ENCODE results near the gene ERCC1.
A peak's percentile ranks its signal among the peaks of the same experiment; 100 is the strongest.
"Not testable (repeated sequence)": the region's sequence is repeated elsewhere in the genome, so short reads cannot be mapped to it uniquely, and the experiment has no call there.

The ERCC1 gene

DNA sequence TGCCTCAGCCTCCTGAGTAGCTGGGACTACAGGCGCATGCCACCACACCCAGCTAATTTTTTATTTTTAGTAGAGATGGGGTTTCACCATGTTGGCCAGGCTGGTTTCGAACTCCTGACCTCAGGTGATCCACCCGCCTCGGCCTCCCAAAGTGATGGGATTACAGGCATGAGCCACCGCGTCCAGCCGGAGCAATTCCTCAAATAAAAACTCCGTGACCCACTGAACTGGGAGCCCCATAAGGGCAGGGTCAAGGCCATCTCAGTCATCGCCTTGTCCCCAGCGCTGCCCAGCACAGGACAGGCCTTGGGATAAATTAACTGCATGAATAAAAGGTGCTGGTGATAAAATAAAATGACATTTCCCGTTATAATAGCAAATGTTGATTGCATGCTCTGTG lies 6.2 kb upstream of the ERCC1 start:
- DNase-seq (ENCODE audit: low read depth), result not testable (repeated sequence)

DNA sequence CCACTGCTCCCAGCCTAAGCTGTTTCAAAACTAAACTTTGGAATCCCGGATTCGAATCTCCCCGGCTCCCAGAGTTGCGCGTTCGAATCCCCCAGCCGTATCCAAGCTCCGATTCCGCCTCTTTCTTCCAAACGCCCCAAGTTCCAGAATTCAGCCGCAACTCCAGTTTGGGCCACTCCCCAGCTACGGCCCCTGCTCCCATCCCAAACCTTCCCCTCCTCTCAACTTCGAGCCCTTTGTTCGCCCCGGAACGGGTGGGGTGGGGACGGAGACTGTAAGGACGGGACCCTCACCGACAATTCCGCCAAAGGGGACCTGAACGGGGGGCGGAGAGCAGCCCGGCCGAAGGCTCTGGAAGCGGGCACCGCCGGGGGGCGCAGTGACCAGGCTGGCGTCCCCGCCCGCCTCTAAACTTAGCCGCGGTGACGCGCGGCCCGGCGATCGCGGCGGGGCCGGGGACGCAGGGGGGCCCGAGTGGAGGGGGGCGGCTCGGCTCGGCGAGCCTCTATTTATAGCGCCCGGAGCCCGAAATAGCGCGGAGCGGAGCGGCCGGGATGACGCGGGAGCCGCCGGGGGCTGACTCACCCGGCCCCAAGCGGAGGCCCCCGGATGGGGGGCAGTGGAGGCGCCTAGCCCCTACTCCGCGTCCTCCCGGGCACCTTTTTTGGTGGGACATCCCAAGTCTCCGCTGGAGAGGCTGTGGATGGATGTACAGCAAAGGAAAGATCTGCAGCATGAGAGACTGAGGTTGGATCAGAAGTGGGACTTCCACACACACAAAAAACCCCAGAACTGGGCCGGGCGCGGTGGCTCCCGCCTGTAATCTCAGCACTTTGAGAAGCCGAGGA lies 4.9 kb upstream of the ERCC1 start:
- no peak for DNase-seq (ENCODE audit: low read depth)

DNA sequence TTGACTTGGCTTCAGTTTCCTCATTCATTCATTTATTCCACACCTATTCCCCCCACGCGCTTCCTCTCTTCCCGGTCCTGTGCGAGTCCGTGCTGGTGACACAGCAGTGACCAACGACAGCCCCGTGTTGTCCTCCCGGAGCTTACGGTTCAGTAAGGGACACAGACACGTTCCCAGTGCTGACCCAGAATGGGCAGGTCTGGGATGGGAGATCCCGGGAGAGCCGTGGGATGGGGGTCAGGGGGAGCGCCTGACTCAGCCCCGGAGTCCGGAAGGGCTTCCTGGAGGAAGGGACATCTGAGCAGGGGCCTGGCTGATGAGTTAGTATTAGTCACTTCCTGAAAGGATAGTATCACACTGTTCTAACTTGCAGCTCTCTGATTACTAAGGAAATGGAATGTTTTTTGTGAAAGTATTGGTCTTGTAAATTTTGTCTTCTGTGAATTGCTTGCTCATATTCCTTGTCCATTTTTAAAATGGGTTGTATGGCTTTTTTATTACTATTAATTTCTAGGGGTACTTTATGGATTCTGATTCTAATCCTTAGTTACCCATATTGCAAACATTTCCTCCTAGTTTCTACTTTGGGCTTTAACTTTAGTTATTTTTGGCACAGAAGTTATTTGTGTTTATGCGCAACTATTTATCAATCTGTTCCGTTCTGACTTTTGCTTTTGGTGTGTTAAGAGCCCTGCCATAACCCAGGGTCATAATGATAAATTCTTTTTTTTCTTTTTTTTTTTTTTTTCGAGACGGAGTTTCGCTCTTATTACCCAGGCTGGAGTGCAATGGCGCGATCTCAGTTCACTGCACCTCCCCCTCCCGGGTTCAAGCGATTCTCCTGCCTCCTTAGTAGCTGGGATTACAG lies 708 bp upstream of the ERCC1 start:
- DNase-seq (ENCODE audit: low read depth), result peak; percentile 70

DNA sequence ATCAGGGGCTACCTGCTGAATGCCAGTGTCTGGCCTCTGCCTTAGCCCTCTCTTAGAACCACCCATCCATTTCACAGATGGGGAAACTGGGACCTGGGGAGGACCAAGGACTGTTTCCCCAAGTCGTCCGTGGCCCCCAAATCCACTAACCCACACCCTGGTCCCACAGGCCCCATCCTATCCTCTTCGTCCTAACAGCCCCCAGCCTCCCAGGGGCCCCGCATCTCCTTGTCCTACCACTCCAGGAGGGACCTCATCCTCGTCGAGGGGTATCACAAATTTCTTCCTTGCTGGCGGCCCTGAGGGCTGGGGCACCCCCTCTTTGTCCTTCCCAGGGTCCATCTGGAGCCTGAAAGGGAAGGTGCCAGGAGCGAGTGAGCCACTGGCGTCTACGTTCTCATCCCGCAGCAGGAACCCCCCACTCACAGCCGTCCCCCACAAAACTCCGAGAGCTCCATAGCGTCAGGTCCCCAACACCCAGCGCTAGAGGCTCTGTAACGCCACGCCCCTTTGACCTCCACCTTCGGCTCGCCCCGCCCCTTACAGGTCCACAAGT lies 606 bp downstream of the ERCC1 start:
- no peak for DNase-seq (ENCODE audit: low read depth)

DNA sequence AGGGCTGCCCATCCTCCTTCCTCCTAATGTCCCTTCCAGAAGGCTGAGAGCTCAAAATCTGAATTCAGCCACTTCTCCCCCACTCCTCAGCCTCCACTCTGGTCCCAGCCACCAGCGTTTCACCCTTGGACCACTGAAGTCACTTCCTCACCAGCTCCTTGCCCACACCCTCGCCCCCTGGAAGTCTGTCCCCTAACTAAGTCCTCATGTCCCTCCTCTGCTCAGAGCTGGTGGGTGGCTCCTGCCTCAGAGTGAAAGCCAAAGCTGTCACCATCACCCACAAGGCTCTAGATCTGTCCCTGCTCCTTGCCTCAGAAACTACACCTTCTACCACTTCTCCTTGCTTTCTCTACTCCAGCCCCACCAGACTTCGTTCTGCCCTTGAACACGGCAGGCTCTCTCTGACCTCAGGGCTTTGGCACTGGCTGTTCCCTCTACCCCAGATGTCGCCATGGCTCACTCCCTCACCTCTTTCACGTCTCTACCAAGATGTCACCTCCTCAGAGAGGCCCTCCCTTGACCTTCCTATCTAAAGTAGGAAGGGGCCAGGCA lies 1.7 kb downstream of the ERCC1 start:
- no peak for DNase-seq (ENCODE audit: low read depth)

DNA sequence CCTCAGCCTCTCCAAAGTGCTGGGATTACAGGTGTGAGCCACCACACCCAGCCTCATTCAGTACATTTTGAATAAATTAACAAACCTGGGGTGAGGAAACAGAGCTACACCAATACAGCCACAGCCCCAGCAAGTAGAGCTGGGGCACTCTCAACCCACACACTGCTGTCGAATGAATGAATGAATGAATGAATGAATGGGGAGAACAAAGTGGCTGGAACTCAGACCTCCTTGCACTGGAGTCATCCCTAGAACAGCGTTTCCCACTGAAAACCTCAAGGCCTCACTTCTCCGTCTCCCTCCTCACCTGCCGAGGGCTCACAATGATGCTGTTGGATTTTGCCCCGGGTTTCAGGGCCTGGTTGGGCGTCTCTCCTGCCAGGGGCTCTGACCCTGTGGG lies 2.8 kb downstream of the ERCC1 start:
- DNase-seq (ENCODE audit: low read depth), result no peak

DNA sequence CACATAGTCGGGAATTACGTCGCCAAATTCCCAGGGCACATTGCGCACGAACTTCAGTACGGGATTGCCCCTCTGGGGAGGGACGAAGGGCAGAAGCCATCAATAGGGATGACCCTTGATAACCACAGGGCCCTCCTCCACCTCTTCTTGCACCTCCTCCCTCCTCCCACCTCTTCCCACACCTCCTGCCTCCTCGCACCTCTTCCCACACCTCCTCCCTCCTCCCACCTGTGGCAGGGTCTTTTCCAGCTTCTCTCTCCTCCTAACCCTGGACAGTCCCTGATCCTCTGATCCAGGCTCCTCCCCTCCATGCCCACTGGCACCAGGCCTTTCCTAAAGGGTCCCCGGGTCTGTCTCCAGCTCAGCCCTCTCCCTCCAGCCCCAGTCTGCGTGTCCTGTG lies 3.4 kb downstream of the ERCC1 start:
- no peak for DNase-seq (ENCODE audit: low read depth)

DNA sequence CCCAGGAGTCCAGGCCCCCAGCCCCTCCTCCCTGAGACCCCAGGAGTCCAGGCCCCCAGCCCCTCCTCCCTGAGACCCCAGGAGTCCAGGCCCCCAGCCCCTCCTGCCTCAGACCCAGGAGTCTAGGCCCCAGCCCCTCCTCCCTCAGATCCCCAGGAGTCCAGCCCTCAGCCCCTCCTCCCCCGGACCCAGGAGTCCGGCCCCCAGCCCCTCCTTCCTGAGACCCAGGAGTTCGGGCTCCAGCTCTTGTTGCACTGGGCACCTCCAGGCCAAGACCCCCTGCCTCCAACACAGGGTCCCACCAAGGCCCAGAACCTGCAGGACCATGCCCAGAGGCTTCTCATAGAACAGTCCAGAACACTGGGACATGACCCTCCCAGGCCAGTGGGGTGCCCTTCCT lies 3.8 kb downstream of the ERCC1 start:
- no peak for DNase-seq (ENCODE audit: low read depth)

DNA sequence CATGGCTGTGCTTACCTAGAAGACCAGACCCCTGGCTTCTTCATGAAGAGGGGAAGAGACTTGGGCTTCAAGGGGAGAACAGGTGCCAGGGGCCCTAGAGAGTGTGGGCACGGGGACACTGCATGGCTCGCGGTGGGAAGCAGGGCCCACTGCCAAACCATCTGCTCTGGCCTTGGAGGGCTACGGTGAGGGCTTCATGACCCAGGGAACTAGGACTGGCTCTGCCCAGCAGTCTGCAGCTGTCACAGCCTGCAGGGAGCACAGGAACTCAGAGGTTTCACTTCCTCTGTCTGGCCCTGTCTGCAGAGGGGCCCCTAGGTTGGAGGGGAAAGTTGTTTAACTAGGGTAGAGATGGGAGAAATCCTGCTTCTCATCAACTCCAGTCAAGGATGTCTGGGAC lies 4.3 kb downstream of the ERCC1 start:
- DNase-seq (ENCODE audit: low read depth), result no peak

DNA sequence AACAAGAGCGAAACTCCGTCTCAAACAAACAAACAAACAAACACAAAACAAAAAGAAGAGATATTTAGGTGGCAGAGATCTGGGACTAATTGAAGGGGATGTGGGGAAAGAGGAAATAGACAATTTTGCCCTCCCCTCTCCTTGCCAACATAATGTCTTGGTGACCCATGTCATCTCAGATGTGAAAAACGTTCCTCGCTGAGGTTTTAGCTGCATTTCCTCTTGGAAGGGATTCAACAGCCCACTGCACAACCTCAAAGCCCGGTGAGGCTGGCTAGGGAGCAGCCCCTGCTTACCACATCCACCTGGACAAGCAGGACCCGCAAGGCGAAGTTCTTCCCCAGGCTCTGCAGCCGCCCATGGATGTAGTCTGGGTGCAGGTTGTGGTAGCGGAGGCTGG lies 4.9 kb downstream of the ERCC1 start:
- no peak for DNase-seq (ENCODE audit: low read depth)

DNA sequence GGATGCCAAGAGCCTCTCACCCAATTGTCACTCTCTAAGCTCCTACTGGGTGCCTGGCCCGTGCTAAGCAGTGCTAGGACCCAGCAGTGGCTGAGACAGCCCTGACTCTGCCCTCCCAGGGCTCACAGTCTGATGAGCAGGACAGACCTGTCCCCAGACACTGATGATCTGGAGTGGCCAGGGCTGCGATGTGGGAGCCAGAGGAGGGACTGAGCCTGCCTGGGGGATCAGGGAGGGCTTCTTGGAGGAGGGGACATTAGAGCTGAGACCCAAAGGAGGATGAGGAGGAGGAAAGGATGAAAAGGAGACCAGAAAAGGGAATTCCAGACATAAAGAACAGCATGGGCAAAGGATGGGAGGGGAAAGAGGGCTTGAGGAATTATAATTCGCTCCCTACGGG lies 6.6 kb downstream of the ERCC1 start:
- DNase-seq (ENCODE audit: low read depth), result no peak

DNA sequence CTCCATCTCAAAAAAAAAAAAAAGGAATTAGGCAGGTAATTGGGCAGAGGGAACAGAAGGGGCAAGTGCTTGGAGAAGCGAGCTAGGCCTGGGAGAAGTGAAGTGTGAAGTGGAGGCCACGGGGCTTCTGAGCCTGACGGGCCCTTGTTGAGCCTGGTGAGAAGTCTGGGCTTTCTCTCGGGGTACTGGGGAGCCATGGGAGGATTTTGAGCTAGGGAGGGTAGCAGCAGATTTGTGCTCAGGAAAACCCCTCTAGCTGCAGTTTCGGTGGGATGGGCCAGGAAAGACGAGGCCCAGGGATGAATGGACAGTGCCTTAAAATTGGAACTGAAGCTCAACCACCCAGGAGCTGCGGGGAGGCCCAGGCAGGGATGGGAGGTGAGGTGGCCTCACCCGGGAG lies 9.2 kb downstream of the ERCC1 start:
- DNase-seq (ENCODE audit: low read depth), result no peak

DNA sequence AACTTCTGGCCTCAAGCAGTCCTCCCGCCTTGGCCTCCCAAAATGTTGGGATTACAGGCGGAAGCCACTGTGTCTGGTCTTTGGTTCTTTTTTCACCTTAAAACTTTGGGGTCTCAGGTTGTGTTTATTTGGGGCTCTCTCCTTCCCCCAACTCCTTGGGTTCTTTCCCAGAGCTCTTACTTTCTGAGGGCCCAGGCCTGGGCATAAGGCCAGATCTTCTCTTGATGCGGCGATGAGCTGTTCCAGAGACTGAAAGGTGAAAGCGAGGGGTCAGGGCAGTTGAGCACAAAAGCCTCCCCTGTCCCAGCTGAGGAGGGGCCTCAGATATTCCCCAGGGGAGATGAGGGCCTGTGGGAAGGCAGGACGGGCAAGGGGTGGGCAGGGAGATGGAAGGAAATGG lies 10.2 kb downstream of the ERCC1 start:
- no peak for DNase-seq (ENCODE audit: low read depth)

DNA sequence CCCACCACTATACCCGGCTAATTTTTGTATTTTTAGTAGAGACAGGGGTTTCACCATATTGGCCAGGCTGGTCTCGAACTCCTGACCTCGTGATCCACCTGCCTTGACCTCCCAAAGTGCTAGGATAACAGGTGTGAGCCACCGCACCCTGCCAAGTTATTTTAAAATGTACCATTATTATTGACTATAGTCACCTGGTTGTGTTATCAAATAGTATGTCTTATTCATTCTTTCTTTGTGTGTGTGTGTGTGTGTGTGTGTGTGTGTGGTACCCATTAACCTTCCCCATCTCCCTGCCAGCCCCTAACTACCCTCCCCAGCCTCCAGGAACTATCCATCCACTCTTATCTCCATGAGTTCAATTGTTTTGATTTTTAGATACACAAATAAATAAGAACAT lies 13.4 kb downstream of the ERCC1 start:
- DNase-seq (ENCODE audit: low read depth), result not testable (repeated sequence)

DNA sequence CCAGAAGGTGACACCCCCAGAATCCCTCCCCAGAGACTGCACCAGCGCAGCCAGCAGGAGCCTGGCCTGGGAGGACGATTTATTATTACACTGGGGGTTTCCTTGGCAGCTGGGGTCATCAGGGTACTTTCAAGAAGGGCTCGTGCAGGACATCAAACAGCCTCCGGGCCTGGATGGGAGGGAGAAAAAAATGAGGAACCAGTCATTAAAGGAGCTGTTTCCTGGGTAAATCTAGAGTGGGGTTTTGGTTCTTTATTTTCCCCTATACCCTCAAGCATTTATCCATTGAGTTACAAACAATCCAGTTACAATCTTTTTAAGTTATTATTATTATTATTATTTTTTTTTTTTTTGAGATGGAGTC lies 14.2 kb downstream of the ERCC1 start:
- DNase-seq (ENCODE audit: low read depth), result no peak

DNA sequence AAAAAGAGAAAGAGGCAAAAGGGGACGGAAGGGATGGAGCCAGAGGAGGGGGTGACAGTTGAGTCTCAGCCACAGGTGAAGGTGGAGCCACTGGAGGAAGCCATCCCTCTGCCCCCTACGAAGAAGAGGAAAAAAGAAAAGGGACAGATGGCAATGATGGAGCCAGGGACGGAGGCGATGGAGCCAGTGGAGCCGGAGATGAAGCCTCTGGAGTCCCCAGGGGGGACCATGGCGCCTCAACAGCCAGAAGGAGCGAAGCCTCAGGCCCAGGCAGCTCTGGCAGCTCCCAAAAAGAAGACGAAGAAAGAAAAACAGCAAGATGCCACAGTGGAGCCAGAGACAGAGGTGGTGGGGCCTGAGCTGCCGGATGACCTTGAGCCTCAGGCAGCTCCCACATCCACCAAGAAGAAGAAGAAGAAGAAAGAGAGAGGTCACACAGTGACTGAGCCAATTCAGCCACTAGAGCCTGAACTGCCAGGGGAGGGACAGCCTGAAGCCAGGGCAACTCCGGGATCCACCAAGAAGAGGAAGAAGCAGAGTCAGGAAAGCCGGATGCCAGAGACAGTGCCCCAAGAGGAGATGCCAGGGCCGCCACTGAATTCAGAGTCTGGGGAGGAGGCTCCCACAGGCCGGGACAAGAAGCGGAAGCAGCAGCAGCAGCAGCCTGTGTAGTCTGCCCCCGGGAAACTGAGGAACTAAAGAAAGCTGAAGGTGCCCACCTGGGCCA lies 14.7 kb downstream of the ERCC1 start:
- no peak for DNase-seq (ENCODE audit: low read depth)

DNA sequence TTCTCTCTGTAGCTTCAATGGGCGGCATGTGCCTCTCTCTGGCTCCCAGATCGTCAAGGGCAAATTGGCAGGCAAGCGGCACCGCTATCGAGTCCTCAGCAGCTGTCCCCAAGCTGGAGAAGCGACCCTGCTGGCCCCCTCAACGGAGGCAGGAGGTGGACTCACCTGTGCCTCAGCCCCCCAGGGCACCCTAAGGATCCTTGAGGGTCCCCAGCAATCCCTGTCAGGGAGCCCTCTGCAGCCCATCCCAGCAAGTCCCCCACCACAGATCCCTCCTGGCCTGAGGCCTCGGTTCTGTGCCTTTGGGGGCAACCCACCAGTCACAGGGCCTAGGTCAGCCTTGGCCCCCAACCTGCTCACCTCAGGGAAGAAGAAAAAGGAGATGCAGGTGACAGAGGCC lies 15.6 kb downstream of the ERCC1 start:
- DNase-seq (ENCODE audit: low read depth), result no peak

DNA sequence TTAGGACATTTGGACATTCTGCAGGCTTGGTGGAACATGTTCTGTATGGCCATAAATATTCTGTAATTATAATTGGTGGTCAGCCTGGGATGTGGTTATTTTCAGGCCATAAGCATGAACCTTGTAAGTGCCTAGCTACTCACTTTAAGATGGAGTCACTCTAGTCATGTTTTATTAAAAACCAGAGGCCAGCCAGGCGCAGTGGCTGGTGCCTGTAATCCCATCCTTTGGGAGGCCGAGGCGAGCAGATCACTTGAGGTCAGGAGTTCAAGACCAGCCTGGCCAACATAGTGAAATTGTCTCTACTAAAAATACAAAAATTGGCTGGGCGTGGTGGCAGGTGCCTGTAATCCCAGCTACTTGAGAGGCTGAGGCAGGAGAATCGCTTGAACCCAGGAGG lies 16.1 kb downstream of the ERCC1 start:
- DNase-seq (ENCODE audit: low read depth), result not testable (repeated sequence)

DNA sequence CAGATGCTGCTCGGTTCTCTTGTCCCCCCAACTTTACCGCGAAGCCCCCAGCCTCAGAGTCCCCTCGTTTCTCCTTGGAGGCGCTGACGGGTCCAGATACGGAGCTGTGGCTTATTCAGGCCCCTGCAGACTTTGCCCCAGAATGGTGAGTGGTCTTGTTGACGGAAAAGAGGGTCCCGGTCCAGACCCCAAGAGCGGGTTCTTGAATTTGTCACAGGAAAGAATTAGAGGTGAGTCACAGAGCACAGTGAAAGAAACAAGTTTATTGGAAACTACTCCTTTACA lies 16.7 kb downstream of the ERCC1 start:
- DNase-seq (ENCODE audit: low read depth), result no peak

DNA sequence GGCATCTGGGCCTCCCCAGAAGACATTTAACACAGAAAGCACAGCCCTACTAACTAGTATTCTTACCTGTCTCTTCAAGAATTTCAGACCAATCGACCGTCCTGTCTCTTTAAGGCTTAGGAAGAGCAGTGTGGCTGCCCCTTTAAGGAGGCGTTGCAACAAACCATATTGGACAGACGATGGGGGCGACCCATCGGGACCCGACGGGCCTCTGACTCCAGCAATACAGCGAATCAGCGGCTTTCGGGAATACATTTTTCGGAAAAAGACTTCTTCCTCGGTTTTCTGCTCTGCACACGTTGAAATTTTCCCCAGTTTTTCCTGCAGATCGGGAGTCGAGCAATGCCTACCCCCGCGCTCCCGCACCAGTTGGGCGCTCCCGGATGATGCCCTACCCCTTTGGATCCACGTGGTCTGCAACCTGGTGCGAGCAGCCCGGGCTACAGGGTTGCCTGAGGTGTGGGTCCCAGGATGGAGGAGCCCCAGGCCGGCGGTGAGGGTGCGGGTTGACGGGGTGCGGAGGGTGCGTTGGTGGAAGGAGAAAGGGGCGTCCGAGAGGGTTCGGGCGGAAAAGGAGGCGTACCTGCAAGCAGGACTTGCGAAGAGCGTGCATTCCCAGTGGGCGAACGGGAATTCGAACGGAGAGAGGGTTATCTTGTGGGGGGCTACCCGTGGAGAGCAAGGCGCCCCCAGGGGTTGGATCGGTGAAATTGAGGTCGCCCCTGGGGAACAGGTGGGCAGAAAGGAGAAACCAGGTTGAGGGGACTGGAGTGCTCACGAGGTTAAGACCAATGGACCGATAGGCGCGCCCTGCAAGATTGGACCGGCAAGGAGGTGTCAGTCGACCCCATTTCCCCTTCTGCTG lies 17.3 kb downstream of the ERCC1 start, which contains the start of gene POLR1G:
POLR1G (plus strand) TSS at position 419 of the 865 bp plus-strand sequence; CDS start at position 472, 53 bp downstream.
- peak; percentile 37 for DNase-seq (ENCODE audit: low read depth)
